Measurements from ENCODE around the gene FCN2.

The FCN2 gene

DNA sequence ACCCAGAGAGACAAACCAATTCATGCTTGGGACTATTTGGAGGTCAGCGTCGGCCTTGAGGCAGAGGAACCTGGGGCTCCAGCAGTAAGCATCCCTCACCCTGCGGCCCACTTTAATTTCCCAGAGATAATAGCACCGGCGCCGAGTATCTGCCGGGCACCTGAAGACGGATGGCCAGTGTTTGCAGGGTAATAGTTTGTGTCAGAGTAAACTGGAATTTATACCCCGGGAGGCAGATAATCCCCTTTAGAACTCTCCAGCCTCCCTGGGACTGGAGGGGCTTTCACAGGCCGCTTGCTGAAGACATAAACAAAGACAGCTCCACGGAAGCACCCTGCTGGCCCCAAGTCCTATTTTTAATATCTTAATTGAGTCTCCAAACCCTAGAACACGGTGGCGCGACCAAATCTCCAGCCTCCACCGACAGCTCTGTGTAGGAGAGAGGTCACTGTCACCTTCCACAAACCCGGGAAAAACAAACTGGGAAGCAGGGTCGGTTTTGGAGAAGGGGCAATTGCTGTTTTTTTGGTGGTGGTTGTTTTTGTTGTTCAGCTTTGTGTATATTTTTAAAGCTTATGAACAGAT, 54.5 kb downstream of the FCN2 start:
- no peak for DNase-seq

DNA sequence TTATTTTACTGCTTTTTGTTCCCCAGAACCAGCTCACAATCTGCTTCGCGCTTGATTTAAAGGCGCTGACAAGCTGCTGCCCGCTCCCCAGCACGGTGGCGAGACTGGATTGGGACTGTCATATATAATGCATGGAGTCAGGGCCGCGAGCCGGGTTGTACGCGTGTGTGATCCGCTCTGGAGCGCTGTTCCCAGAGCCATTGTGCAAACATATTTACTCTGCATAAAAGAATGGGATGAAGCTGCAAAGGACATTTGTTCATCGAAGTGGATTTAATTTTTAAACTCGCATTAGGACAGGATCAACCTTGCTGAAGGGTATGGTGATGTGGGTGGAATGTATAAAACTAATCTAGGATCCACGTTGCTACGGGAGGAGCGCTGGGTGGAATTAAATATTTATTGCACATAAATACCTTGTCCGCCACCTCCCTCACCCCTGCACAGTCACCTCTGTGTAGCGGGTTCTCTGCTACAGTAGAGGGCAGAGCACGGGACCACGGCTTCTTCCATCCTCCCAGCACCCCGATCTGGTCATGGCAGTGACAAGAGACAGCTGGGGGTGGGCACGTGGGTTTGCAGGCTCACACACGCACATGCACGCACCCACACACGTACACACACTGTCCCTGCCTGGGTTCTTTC, 55.2 kb downstream of the FCN2 start:
- DNase-seq: no peak

DNA sequence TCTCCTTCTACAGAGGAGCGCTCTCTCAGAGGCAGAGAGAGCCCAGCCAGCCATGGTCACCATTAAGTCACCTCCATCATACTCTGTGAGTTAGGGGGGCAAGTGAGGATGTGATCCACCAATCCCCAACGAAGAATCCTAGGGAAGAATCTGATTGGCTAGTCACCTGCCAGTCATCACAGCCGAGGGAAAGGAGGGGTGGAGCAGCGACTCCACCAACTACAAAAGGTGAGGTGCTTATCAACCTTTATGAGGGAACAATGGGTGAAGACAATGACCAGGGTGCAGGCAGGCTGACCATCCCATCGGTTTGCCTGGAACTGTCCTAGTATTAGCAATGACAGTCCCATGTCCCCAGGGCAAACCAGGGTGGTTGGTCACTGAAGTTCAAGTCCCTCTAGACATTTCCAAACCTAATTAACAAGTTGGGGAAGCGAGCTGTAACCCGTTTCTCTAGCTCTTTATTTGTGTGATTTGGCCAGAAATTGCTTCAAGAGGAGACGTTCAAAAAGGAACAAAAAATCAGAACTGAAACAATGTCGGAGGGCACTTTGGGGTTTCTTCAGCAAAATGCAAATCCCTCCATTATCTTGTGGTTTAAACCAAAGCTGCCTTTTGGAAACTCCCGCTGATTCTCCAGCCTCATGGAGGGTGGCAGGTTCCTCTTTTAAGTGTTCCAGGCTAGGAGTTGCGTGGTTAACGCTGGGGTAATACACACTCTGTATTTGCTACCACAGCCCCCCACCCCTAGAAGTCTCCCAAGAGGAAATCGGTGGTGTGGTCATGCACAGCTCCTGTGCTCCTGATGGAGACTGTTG, 55.9 kb downstream of the FCN2 start:
- no peak for DNase-seq

Measured in T-helper 9 cell (primary cell).